KOPT-K1 (cell line): ENCODE results near the gene PLCG2.
"Not testable (repeated sequence)": the region's sequence is repeated elsewhere in the genome, so short reads cannot be mapped to it uniquely, and the experiment has no call there.

Experiments used
- H3K27ac ChIP-seq: fragments of 200-600 bp; sonication (generic); 2 replicates; pipeline ENCODE4 v1.5.1; 2016; ENCODE audit warnings: antibody characterized with exemption, mild to moderate bottlenecking, low read depth, low read length; ENCODE audit not compliant: poor library complexity, severe bottlenecking
- H3K36me3 ChIP-seq: fragments of 200-600 bp; sonication (generic); 2 replicates; pipeline ENCODE4 v1.5.1; 2017; ENCODE audit warnings: antibody characterized with exemption, mild to moderate bottlenecking, low read length, moderate library complexity; ENCODE audit not compliant: insufficient read depth
- H3K9me3 ChIP-seq: fragments of 200-600 bp; sonication (generic); 2 replicates; pipeline ENCODE4 v1.5.1; 2017; ENCODE audit warnings: antibody characterized with exemption, low read length, mild to moderate bottlenecking; ENCODE audit not compliant: insufficient read depth, poor library complexity, severe bottlenecking

The PLCG2 gene

GRCh38 chr16:81745704-81746558 is 33.2 kb upstream of the PLCG2 start:
- Histone ChIP-seq H3K27ac (peak overlapping the region; percentile 29), H3K36me3 (no peaks in the 10 kb centered on the region), H3K9me3 (no peaks in the 10 kb centered on the region)

GRCh38 chr16:81746566-81746965 is 32.5 kb upstream of the PLCG2 start:
- no peak overlapping the region for H3K27ac ChIP-seq
- H3K9me3 ChIP-seq = no peaks in the 10 kb centered on the region
- H3K36me3 ChIP-seq = no peaks in the 10 kb centered on the region

GRCh38 chr16:81748476-81749198 is 30.5 kb upstream of the PLCG2 start:
- H3K27ac ChIP-seq = no peak overlapping the region
- H3K36me3 ChIP-seq = no peaks in the 10 kb centered on the region
- no peaks in the 10 kb centered on the region for H3K9me3 ChIP-seq

GRCh38 chr16:81752225-81752875 is 26.7 kb upstream of the PLCG2 start:
- H3K27ac ChIP-seq = no peak overlapping the region

GRCh38 chr16:81752876-81753227 is 26.2 kb upstream of the PLCG2 start:
- Histone ChIP-seq H3K27ac (no peak overlapping the region), H3K9me3 (no peaks in the 10 kb centered on the region), H3K36me3 (no peaks in the 10 kb centered on the region)

More at GRCh38 chr16:81752225-81752875, 26.7 kb upstream of the PLCG2 start:
- H3K9me3 ChIP-seq = no peaks in the 10 kb centered on the region
- H3K36me3 ChIP-seq = no peaks in the 10 kb centered on the region

GRCh38 chr16:81754858-81755257 is 24.2 kb upstream of the PLCG2 start:
- Histone ChIP-seq H3K36me3 (no peaks in the 10 kb centered on the region), H3K27ac (no peak overlapping the region), H3K9me3 (no peaks in the 10 kb centered on the region)

- no peaks in the 10 kb centered on the region for H3K36me3 ChIP-seq
- no peak overlapping the region for H3K27ac ChIP-seq
- H3K9me3 ChIP-seq = no peaks in the 10 kb centered on the region
Measured at GRCh38 chr16:81755915-81756614, 23.0 kb upstream of the PLCG2 start.

GRCh38 chr16:81756615-81757356 is 22.3 kb upstream of the PLCG2 start:
- Histone ChIP-seq H3K36me3 (no peaks in the 10 kb centered on the region), H3K9me3 (no peaks in the 10 kb centered on the region), H3K27ac (no peak overlapping the region)

GRCh38 chr16:81758376-81758775 is 20.7 kb upstream of the PLCG2 start:
- no peaks in the 10 kb centered on the region for H3K9me3 ChIP-seq
- H3K27ac ChIP-seq = no peak overlapping the region
- no peaks in the 10 kb centered on the region for H3K36me3 ChIP-seq

- not testable (repeated sequence) for H3K9me3 ChIP-seq, H3K36me3 ChIP-seq, H3K27ac ChIP-seq
Measured at GRCh38 chr16:81762322-81762721, 16.8 kb upstream of the PLCG2 start.

- H3K36me3 ChIP-seq = no peaks in the 10 kb centered on the region
- no peaks in the 10 kb centered on the region for H3K9me3 ChIP-seq
- H3K27ac ChIP-seq = no peak overlapping the region
Measured at GRCh38 chr16:81765111-81765919, 13.8 kb upstream of the PLCG2 start.

GRCh38 chr16:81765969-81766368 is 13.1 kb upstream of the PLCG2 start:
- Histone ChIP-seq H3K36me3 (no peaks in the 10 kb centered on the region), H3K9me3 (no peaks in the 10 kb centered on the region)

GRCh38 chr16:81767987-81768592 is 11.0 kb upstream of the PLCG2 start:
- Histone ChIP-seq H3K27ac (no peak overlapping the region), H3K36me3 (no peaks in the 10 kb centered on the region), H3K9me3 (no peaks in the 10 kb centered on the region)

More at GRCh38 chr16:81765969-81766368, 13.1 kb upstream of the PLCG2 start:
- no peak overlapping the region for H3K27ac ChIP-seq
